HepG2 (cell line): ENCODE data around the gene MX2. TPM values are rescaled to one million over a fixed set of nuclear protein-coding genes. Genes with fewer than 3 reads are reported as not detected.

ENCODE experiments used
- ATAC-seq: fragments of 200-7000 bp; cut with Tn5 transposase; 3 replicates; pipeline ENCODE4 v1.9.1; 2020; ENCODE audit warnings: mild to moderate bottlenecking, moderate library complexity
- BruUV-seq: library from RNA; stranded (reverse); fragments of 400-500 nt; replicated peaks from 2 replicates; lab custom pipeline; 2021; lab: Mats Ljungman, UMichigan
- CTCF ChIA-PET: fragments of 300-600 bp; formaldehyde crosslinking; extraction: SDS; loops from one replicate; lab custom pipeline; 2021; ENCODE audit warnings: low total read pairs, inconsistent platforms, low intra/inter-chr PET ratio; lab: Yijun Ruan, JAX
- POLR2A ChIA-PET: fragments of 350-600 bp; sonication (Branson Sonifier 250); formaldehyde crosslinking; loops from one replicate; lab custom pipeline; 2020; ENCODE audit warnings: antibody characterized with exemption, inconsistent platforms; lab: Yijun Ruan, JAX
- DNase-seq: peaks from one replicate; pipeline ENCODE4 v3.0.0-alpha.2; 2015; ENCODE audit warnings: low spot score
- FAIRE-seq: peaks from 3 replicates; lab custom pipeline; 2011; peaks lifted over from hg19 to GRCh38; lab: Jason Lieb, UNC
- H2AFZ ChIP-seq: one replicate; pipeline ENCODE4 v1.6.1; 2011; ENCODE audit warnings: low read length, inconsistent platforms
- H3K27ac ChIP-seq: fragments of 300-600 bp; 3 replicates; pipeline ENCODE4 v1.8.0; 2011; ENCODE audit warnings: mixed run types, mild to moderate bottlenecking, mixed read lengths, low read length, inconsistent platforms; ENCODE audit not compliant: insufficient read depth; ENCODE audit errors: extremely low read length
- H3K27me3 ChIP-seq, 2 experiments: fragments of 200-600 bp in 1 of 2; 2 replicates in 1 of 2; 3 replicates in 1 of 2; pipeline versions ENCODE4 v1.6.0 to v1.8.0; 2011; ENCODE audit warnings: low read length in 2 of 2, mild to moderate bottlenecking in 2 of 2, moderate library complexity in 2 of 2, inconsistent platforms in 1 of 2; ENCODE audit not compliant: insufficient read depth in 2 of 2, control insufficient read depth in 1 of 2
- H3K36me3 ChIP-seq, 2 experiments: fragments of 200-600 bp in 1 of 2; replicated peaks in 1 of 2; 2 replicates in 1 of 2; 3 replicates in 1 of 2; pipeline versions ENCODE4 v1.5.1 to v1.8.0; 2011; ENCODE audit warnings: low read length in 2 of 2, inconsistent platforms in 1 of 2; ENCODE audit not compliant: insufficient read depth in 2 of 2, control insufficient read depth in 1 of 2
- H3K4me1 ChIP-seq: 2 replicates; pipeline ENCODE4 v1.5.1; 2012; ENCODE audit warnings: low read length, inconsistent platforms; ENCODE audit not compliant: insufficient read depth
- H3K4me2 ChIP-seq: 2 replicates; pipeline ENCODE4 v1.6.0; 2011; ENCODE audit warnings: low read depth, low read length, inconsistent platforms
- H3K4me3 ChIP-seq, 3 experiments: fragments of 200-600 bp in 1 of 3; sonication (generic), shearing (Covaris generic) in 1 of 3; replicated peaks in 1 of 3; 2 replicates each; pipeline ENCODE4 v1.5.1; 2011 to 2016; ENCODE audit warnings: low read length in 3 of 3, inconsistent platforms in 2 of 3, low read depth in 2 of 3, mild to moderate bottlenecking in 2 of 3, control low read depth in 1 of 3, mixed read lengths in 1 of 3; ENCODE audit not compliant: insufficient read depth in 1 of 3
- H3K79me2 ChIP-seq: one replicate; pipeline ENCODE4 v1.6.1; 2011; ENCODE audit warnings: low read length, inconsistent platforms; ENCODE audit not compliant: insufficient read depth
- H3K9ac ChIP-seq: 2 replicates; pipeline ENCODE4 v1.6.0; 2011; ENCODE audit warnings: mild to moderate bottlenecking, low read depth, low read length, inconsistent platforms; ENCODE audit not compliant: insufficient read depth
- H3K9me3 ChIP-seq: 2 replicates; pipeline ENCODE4 v1.5.1; 2012; ENCODE audit warnings: mild to moderate bottlenecking, low read length
- H4K20me1 ChIP-seq: 2 replicates; pipeline ENCODE4 v1.6.0; 2011; ENCODE audit warnings: inconsistent platforms, mild to moderate bottlenecking, low read length, moderate library complexity; ENCODE audit not compliant: insufficient read depth
- ATF1 ChIP-seq: IDR thresholded peaks from 2 replicates; pipeline ENCODE4 v1.6.1; 2016; ENCODE audit warnings: mild to moderate bottlenecking, control low read depth
- HMG20B ChIP-seq: conservative IDR thresholded peaks from 2 replicates; pipeline ENCODE4 v1.6.1; 2016; ENCODE audit warnings: missing genetic modification reagents, missing compliant biosample characterization
- MEIS1 ChIP-seq: sonication (generic); formaldehyde crosslinking; IDR thresholded peaks from 2 replicates; pipeline ENCODE4 v1.9.0; 2021; ENCODE audit warnings: mild to moderate bottlenecking, missing genetic modification reagents, moderate library complexity, borderline replicate concordance
- RFX5 ChIP-seq: IDR thresholded peaks from 2 replicates; pipeline ENCODE4 v1.6.1; 2011; ENCODE audit warnings: low read depth, low read length, improper control_type of control experiment
- SP140L ChIP-seq: sonication (generic); formaldehyde crosslinking; IDR thresholded peaks from 2 replicates; pipeline ENCODE4 v1.4.0; 2020; ENCODE audit warnings: missing genetic modification reagents, borderline replicate concordance
- ZBTB7A ChIP-seq: sonication (generic); formaldehyde crosslinking; IDR thresholded peaks from 2 replicates; pipeline ENCODE4 v1.8.0; 2022; ENCODE audit warnings: mild to moderate bottlenecking, missing genetic modification reagents
- ZNF12 ChIP-seq: sonication (generic); formaldehyde crosslinking; IDR thresholded peaks from 2 replicates; pipeline ENCODE4 v1.5.0; 2020; ENCODE audit warnings: missing genetic modification reagents
- ZNF331 ChIP-seq: sonication (generic); formaldehyde crosslinking; IDR thresholded peaks from 2 replicates; pipeline ENCODE4 v1.4.0; 2020; ENCODE audit warnings: missing genetic modification reagents
- ZNF432 ChIP-seq: sonication (generic); formaldehyde crosslinking; IDR thresholded peaks from 2 replicates; pipeline ENCODE4 v1.5.0; 2020; ENCODE audit warnings: missing genetic modification reagents, mild to moderate bottlenecking, borderline replicate concordance
- ZNF546 ChIP-seq: sonication (generic); formaldehyde crosslinking; conservative IDR thresholded peaks from 2 replicates; pipeline ENCODE4 v1.8.1; 2023; ENCODE audit warnings: mild to moderate bottlenecking, missing genetic modification reagents
- ZNF790 ChIP-seq: sonication (generic); formaldehyde crosslinking; IDR thresholded peaks from 2 replicates; pipeline ENCODE4 v1.8.0; 2022; ENCODE audit warnings: missing genetic modification reagents, mild to moderate bottlenecking, borderline replicate concordance
- ZSCAN12 ChIP-seq: sonication (generic); formaldehyde crosslinking; IDR thresholded peaks from 2 replicates; pipeline ENCODE4 v1.9.0; 2021; ENCODE audit warnings: mild to moderate bottlenecking, missing genetic modification reagents
- WGBS: methylation state at CpG from one replicate; pipeline ENCODE4 v1.1.6; 2017; ENCODE audit warnings: low lambda C conversion rate; 5-methylcytosine and 5-hydroxymethylcytosine counted together
- in situ Hi-C: cut with HindIII; loops from 2 replicates; pipeline ENCODE4 v1.10.0; 2017; ENCODE audit warnings: low pct_unique_long_range_greater_than_20kb; ENCODE audit not compliant: extremely low pct_ligation_motif_present
- intact Hi-C: fragments of 100-400 bp; cut with micrococcal nuclease; formaldehyde crosslinking; loops from one replicate; pipeline ENCODE4 v1.10.0; 2022; ENCODE audit not compliant: unreplicated experiment
- polyA plus RNA-seq, 8 experiments: library from polyadenylated mRNA; depleted of rRNA in 3 of 8; stranded (reverse) in 7 of 8; unstranded in 1 of 8; fragments of >200 nt; fragmentation: Illumina TruSeq in 4 of 8; extraction: Trizol in 4 of 8; gene quantifications; 2 replicates each; pipeline versions ENCODE4 v1.2.1 to v1.2.3, GENCODE V29; 2011 to 2016; ENCODE audit warnings: low read depth in 4 of 8, missing spikeins in 1 of 8, mixed read lengths in 1 of 8; ENCODE audit not compliant: insufficient read depth in 1 of 8
- total RNA-seq, 5 experiments: library from RNA; depleted of rRNA; stranded (reverse); fragments of >200 nt; fragmentation: Illumina TruSeq; extraction: Trizol; gene quantifications; 2 replicates each; pipeline ENCODE4 v1.2.3, GENCODE V29; 2016; ENCODE audit warnings: low read depth in 1 of 5
- TF ChIP-seq, protein P1 (sequence below): sonication (generic); formaldehyde crosslinking; IDR thresholded peaks from 2 replicates; pipeline ENCODE4 v1.5.1; 2020; ENCODE audit warnings: missing genetic modification reagents, mild to moderate bottlenecking, borderline replicate concordance
- TF ChIP-seq, protein P2 (sequence below): IDR thresholded peaks from 2 replicates; pipeline ENCODE4 v1.6.1; 2016; ENCODE audit warnings: missing compliant biosample characterization, missing genetic modification reagents, borderline replicate concordance
- TF ChIP-seq, protein P3 (sequence below): IDR thresholded peaks from 2 replicates; pipeline ENCODE4 v1.6.1; 2016; ENCODE audit warnings: low read depth

MX2 gene
- total and polyA plus RNA-seq, 2 of the 13 experiments (the other 11 are each of a cell fraction or from before 2014, with no cell fraction given) = 24.0 to 35.7 TPM

DNA sequence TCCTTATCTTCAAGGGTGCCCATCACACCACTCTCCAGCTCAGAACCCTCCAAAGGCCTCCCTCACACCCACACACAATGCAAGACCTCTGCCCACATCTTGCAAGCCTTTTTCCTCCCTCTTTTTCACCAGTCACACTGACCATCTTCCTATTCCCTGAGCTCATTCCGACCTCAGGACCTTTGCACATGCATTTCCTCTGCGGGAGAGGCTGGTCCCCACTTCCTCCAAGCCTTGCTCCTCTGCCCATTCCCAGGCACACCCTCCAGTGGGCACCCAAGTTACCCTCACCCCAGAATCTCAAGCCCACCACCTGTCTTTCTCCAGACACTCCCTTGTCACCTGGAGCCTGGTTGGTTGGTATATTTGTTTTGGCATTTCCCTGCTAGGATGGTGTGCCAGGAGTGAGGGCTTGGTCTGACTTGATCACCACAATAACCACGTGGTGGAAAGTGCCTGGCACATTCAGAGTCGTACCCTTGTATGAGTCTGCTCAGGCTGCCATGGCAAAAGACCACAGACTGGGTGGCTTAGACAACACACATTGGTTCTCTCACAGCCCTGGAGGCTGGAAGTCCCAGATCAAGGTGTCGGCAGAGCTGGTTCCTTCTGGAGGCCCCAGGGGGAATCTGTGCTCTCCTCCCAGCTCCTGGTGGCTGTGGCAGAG lies 13.2 kb downstream of the MX2 start:
- H3K27me3 ChIP-seq = no peaks in the 10 kb centered on the region; a peak in 1 of 5 replicates
- no peak overlapping the region for H3K4me2 ChIP-seq
- no peak overlapping the region for H3K9ac ChIP-seq
- H3K79me2 ChIP-seq = peaks cover 33% of the 10 kb centered on the region
- ATAC-seq (no peak), FAIRE-seq (no peak), DNase-seq (no peak)
- 71% methylated on average over 5 of the region's 5 CpGs for WGBS
- in situ Hi-C loops = no loop called here
- no peak overlapping the region for H2AFZ ChIP-seq
- intact Hi-C loops = no loop called here
- peaks cover 6 to 11% of the 10 kb centered on the region in 2 experiments; a peak in 3 of 5 replicates for H3K36me3 ChIP-seq
- peaks cover 16% of the 10 kb centered on the region for H3K4me1 ChIP-seq
- TF ChIP-seq, protein P1, sequence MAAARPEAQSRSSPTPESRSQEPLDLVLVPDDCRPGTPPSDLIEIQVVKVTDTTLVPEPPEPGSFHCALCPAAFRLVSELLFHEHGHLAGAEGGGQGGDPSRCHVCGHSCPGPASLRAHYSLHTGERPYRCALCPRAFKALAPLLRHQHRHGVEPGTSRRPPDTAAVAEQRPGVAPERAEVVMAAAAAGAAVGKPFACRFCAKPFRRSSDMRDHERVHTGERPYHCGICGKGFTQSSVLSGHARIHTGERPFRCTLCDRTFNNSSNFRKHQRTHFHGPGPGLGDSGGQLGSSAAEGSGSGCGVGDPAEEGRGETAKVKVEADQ (CRISPR knock-in tag) = no peak
- TF ChIP-seq RFX5 (no peak), ZNF546 (CRISPR knock-in tag) (no peak)
- no peak overlapping the region for H3K27ac ChIP-seq
- no TSS peak for BruUV-seq
- no peak overlapping the region for H3K4me3 ChIP-seq
- H4K20me1 ChIP-seq = 0 out of 2 replicates have a peak, but pooled peaks cover 2% of the 10 kb centered on the region
- POLR2A ChIA-PET = no interaction called here
- CTCF ChIA-PET = no interaction called here
- H3K9me3 ChIP-seq = no peaks in the 10 kb centered on the region

DNA sequence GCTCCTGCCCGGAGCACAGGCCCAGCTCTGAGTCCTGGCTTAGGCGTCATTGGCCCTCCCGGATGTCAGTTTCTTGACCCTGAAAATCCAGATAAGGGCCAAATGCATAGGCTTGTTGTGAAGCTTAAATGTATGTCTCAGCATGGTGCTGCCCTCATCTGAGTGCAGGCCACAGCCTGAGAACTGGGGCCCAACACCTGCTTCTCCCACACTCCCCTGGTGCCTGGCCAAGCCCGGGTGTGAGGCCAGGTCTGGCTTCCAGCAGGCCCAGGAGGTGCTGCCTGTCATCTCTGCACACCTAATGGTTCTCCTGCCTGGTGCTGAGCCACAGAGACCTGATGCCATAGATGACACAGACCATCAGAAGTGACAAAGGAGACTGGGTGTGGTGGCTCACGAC lies 14.0 kb downstream of the MX2 start:
- 76% methylated on average over 2 of the region's 5 CpGs for WGBS
- Histone ChIP-seq H3K27ac (no peak overlapping the region), H3K36me3 (peaks cover 6 to 11% of the 10 kb centered on the region in 2 experiments; a peak in 3 of 5 replicates), H3K4me3 (no peak overlapping the region), H4K20me1 (0 out of 2 replicates have a peak, but pooled peaks cover 2% of the 10 kb centered on the region), H3K9me3 (no peaks in the 10 kb centered on the region), H3K4me2 (no peak overlapping the region), H3K79me2 (peaks cover 27% of the 10 kb centered on the region), H2AFZ (no peak overlapping the region), H3K4me1 (peaks cover 16% of the 10 kb centered on the region), H3K9ac (peak overlapping the region; percentile 2; the same call in 1 of the 2 replicates), H3K27me3 (no peaks in the 10 kb centered on the region; a peak in 2 of 5 replicates)
- POLR2A ChIA-PET = no interaction called here
- CTCF ChIA-PET = no interaction called here
- FAIRE-seq = no peak
- intact Hi-C loops = no loop called here
- DNase-seq = no peak
- no peak for ATAC-seq
- in situ Hi-C loops = no loop called here
- no TSS peak for BruUV-seq
- no peak for TF ChIP-seq HMG20B (CRISPR knock-in tag)
- TF ChIP-seq ZNF331 = no peak
- TF ChIP-seq, protein P2, sequence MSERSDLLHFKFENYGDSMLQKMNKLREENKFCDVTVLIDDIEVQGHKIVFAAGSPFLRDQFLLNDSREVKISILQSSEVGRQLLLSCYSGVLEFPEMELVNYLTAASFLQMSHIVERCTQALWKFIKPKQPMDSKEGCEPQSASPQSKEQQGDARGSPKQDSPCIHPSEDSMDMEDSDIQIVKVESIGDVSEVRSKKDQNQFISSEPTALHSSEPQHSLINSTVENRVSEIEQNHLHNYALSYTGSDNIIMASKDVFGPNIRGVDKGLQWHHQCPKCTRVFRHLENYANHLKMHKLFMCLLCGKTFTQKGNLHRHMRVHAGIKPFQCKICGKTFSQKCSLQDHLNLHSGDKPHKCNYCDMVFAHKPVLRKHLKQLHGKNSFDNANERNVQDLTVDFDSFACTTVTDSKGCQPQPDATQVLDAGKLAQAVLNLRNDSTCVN = no peak
- TF ChIP-seq ZNF432 (CRISPR knock-in tag) = no peak
- no peak for TF ChIP-seq SP140L (CRISPR knock-in tag)
- no peak for TF ChIP-seq ZNF12 (CRISPR knock-in tag)
- no peak for TF ChIP-seq ATF1 (CRISPR knock-in tag)
- no peak for TF ChIP-seq MEIS1
- no peak for TF ChIP-seq ZBTB7A
- TF ChIP-seq ZSCAN12 (CRISPR knock-in tag) = no peak
- TF ChIP-seq ZNF790 (CRISPR knock-in tag) = no peak
- TF ChIP-seq, protein P3, sequence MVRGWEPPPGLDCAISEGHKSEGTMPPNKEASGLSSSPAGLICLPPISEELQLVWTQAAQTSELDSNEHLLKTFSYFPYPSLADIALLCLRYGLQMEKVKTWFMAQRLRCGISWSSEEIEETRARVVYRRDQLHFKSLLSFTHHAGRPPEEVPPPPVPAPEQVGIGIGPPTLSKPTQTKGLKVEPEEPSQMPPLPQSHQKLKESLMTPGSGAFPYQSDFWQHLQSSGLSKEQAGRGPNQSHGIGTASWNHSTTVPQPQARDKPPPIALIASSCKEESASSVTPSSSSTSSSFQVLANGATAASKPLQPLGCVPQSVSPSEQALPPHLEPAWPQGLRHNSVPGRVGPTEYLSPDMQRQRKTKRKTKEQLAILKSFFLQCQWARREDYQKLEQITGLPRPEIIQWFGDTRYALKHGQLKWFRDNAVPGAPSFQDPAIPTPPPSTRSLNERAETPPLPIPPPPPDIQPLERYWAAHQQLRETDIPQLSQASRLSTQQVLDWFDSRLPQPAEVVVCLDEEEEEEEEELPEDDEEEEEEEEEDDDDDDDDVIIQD (CRISPR knock-in tag) = no peak
